Spleen (tissue), 11 donors: ENCODE results near the gene DSE. TPM values are rescaled to one million over a fixed set of nuclear protein-coding genes. Genes with fewer than 3 reads are reported as not detected.

Source experiments
- DNase-seq: peaks from one replicate; pipeline ENCODE4 v3.0.0-alpha.2; 2020
- H3K27ac ChIP-seq, 8 donors: fragments of 200-600 bp; sonication (generic) in 7 of 8; 1 replicate in 4 of 8; 2 replicates in 4 of 8; pipeline versions ENCODE4 v1.5.0 to v1.8.0; 2016 to 2021; ENCODE audit warnings: inconsistent platforms in 4 of 8, mild to moderate bottlenecking in 4 of 8, moderate library complexity in 1 of 8
- H3K27me3 ChIP-seq, 7 donors: fragments of 200-600 bp; sonication (generic) in 6 of 7; replicated peaks in 1 of 7; 1 replicate in 4 of 7; 2 replicates in 3 of 7; pipeline versions ENCODE4 v1.5.0 to v1.8.0; 2016 to 2021; ENCODE audit warnings: inconsistent platforms in 3 of 7, mild to moderate bottlenecking in 1 of 7
- H3K36me3 ChIP-seq, 6 donors: fragments of 200-600 bp; sonication (generic) in 5 of 6; 1 replicate in 4 of 6; 2 replicates in 2 of 6; pipeline versions ENCODE4 v1.5.0 to v1.8.0; 2016 to 2021; ENCODE audit warnings: inconsistent platforms in 2 of 6
- H3K4me1 ChIP-seq, 6 donors: fragments of 200-600 bp; sonication (generic) in 5 of 6; 1 replicate in 3 of 6; 2 replicates in 3 of 6; pipeline versions ENCODE4 v1.5.0 to v1.8.0; 2016 to 2021; ENCODE audit warnings: inconsistent platforms in 3 of 6
- H3K4me3 ChIP-seq, 8 donors: fragments of 200-600 bp; sonication (generic) in 7 of 8; 1 replicate in 4 of 8; 2 replicates in 4 of 8; pipeline versions ENCODE4 v1.5.0 to v1.8.0; 2016 to 2021; ENCODE audit warnings: inconsistent platforms in 4 of 8, mild to moderate bottlenecking in 4 of 8, moderate library complexity in 2 of 8
- H3K9me3 ChIP-seq, 8 donors: fragments of 200-600 bp; sonication (generic) in 7 of 8; 1 replicate in 4 of 8; 2 replicates in 4 of 8; pipeline versions ENCODE4 v1.5.0 to v1.8.0; 2016 to 2021; ENCODE audit warnings: inconsistent platforms in 4 of 8
- POLR2A ChIP-seq, 3 donors: fragments of 450-650 bp; IDR thresholded peaks; one replicate each; pipeline ENCODE4 v1.5.1; 2017; ENCODE audit warnings: antibody characterized with exemption in 3 of 3, mild to moderate bottlenecking in 1 of 3
- POLR2AphosphoS5 ChIP-seq, 3 donors: sonication (generic); formaldehyde crosslinking; IDR thresholded peaks; one replicate each; pipeline ENCODE4 v1.5.1; 2017; ENCODE audit warnings: antibody characterized with exemption in 3 of 3
- WGBS, 5 donors: extraction: QIAGEN DNeasy Blood & Tissue Kit in 3 of 5; methylation state at CpG; one replicate each; pipeline versions ENCODE4 v1.1.5 to v1.1.7; 2013 to 2018; 5-methylcytosine and 5-hydroxymethylcytosine counted together
- intact Hi-C: fragments of 100-400 bp; cut with DNase I; formaldehyde crosslinking; loops from one replicate; pipeline ENCODE4 v1.15.0; 2023; ENCODE audit warnings: low total_unique reads
- polyA plus RNA-seq, 3 donors: library from polyadenylated mRNA; stranded (reverse); fragments of 200-250 nt; gene quantifications; one replicate each; pipeline ENCODE4 v1.2.1, GENCODE V29; 2013
- total RNA-seq, 7 donors: library from RNA; depleted of rRNA in 3 of 7; stranded (reverse); fragments of >200 nt in 3 of 7; fragmentation: NEBNext Ultra II Directional in 4 of 7; extraction: Animal tissue kit (Norgen Biotek cat#: 25700) in 4 of 7; gene quantifications; one replicate each; pipeline versions ENCODE4 v1.1.0 to v1.2.1, GENCODE V29; 2016 to 2021
- TF ChIP-seq, protein P1 (sequence below), 11 experiments: fragments of 200-600 bp in 7 of 11; fragments of 450-650 bp in 4 of 11; sonication (generic) in 4 of 11; IDR thresholded peaks in 8 of 11; conservative IDR thresholded peaks in 3 of 11; 1 replicate in 7 of 11; 2 replicates in 4 of 11; pipeline versions ENCODE4 v1.4.0 to v1.8.0; 2016 to 2021; ENCODE audit warnings: antibody characterized with exemption in 11 of 11, inconsistent platforms in 4 of 11, mild to moderate bottlenecking in 1 of 11
- donor health status: healthy with polysubstance abuse.
- donor health status: DM: no; HTN: no; CAD: no; lungs with moderate emphysema.
- donor health status: DM: no; HTN: no; CAD: no.
- donor health status: Bipolar disorder and iron deficiency.
- donor health status: healthy.
- donor health status: DM: no; HTN: no; CAD: no.
- donor health status: DM: yes; HTN: yes; CAD: no.

DSE gene
- total and polyA plus RNA-seq, 10 donors = 8.2 to 82.3 (median 61.7) TPM

DNA sequence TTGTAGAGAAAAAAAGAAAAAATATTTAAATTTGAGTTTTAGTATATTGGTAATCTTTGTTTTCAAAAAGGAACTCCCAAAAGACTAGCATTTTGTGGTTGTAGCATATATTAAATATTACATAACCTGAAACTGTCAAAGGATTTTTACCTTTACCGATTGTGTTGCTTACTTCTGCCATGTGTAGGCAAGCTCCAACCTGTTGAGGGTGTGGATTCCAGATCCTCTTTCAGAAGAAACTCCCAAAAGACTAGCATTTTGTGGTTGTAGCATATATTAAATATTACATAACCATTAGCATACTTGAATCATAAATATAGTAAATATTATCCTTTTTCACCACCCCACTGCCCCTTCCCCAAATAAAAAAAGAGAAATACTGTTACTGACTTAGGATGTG, 3.2 kb downstream of the DSE start:
- intact Hi-C loops = no loop called here
- Histone ChIP-seq H3K4me1 (peaks cover 11 to 91% (median 41%) of the 10 kb centered on the region in 6 donors), H3K27me3 (no peaks in the 10 kb centered on the region), H3K27ac (no peak overlapping the region), H3K4me3 (no peak overlapping the region), H3K36me3 (no peaks in the 10 kb centered on the region), H3K9me3 (no peaks in the 10 kb centered on the region)
- 47 to 72% (median 61%) methylated on average over 1 of the region's 1 CpG for WGBS, 5 donors
- TF ChIP-seq POLR2A (IDR thresholded peaks at IDR 0.05) = no peak
- no peak for TF ChIP-seq POLR2AphosphoS5 (IDR thresholded peaks at IDR 0.05)
- TF ChIP-seq, protein P1, sequence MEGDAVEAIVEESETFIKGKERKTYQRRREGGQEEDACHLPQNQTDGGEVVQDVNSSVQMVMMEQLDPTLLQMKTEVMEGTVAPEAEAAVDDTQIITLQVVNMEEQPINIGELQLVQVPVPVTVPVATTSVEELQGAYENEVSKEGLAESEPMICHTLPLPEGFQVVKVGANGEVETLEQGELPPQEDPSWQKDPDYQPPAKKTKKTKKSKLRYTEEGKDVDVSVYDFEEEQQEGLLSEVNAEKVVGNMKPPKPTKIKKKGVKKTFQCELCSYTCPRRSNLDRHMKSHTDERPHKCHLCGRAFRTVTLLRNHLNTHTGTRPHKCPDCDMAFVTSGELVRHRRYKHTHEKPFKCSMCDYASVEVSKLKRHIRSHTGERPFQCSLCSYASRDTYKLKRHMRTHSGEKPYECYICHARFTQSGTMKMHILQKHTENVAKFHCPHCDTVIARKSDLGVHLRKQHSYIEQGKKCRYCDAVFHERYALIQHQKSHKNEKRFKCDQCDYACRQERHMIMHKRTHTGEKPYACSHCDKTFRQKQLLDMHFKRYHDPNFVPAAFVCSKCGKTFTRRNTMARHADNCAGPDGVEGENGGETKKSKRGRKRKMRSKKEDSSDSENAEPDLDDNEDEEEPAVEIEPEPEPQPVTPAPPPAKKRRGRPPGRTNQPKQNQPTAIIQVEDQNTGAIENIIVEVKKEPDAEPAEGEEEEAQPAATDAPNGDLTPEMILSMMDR (IDR thresholded peaks at IDR 0.05 in 8 of 11, conservative IDR thresholded peaks at IDR 0.05 in 3 of 11) = no peak
- DNase-seq = no peak

DNA sequence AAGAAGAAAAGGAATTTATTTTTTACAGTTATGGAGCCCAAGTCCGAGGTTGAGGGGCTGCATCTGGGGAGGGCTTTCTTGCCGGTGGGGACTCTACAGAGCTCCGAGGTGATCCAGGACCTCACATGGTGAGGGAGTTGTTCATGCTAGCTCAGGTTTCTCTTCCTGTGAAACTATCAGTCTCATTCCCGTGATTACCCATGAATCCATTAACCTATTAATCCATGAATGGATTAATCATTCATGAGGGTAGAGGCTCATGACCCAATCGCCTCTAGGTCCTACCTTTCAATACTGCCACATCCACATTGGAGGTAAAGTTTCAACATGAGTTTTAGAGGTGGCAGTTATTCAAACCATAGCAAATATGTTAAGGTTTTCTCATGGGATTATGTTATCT, 3.8 kb downstream of the DSE start:
- H3K4me1 ChIP-seq = peaks cover 6 to 88% (median 35%) of the 10 kb centered on the region in 6 donors
- H3K36me3 ChIP-seq = no peaks in the 10 kb centered on the region
- no peak overlapping the region for H3K27ac ChIP-seq
- no peaks in the 10 kb centered on the region for H3K27me3 ChIP-seq
- 90 to 95% (median 90%) methylated on average over 5 of the region's 5 CpGs for WGBS, 5 donors
- H3K9me3 ChIP-seq = no peaks in the 10 kb centered on the region
- intact Hi-C loops = no loop called here
- H3K4me3 ChIP-seq = no peak overlapping the region
- no peak for DNase-seq
- TF ChIP-seq POLR2AphosphoS5 (IDR thresholded peaks at IDR 0.05) = no peak
- TF ChIP-seq, protein P1 (IDR thresholded peaks at IDR 0.05 in 8 of 11, conservative IDR thresholded peaks at IDR 0.05 in 3 of 11) = no peak
- TF ChIP-seq POLR2A (IDR thresholded peaks at IDR 0.05) = no peak

DNA sequence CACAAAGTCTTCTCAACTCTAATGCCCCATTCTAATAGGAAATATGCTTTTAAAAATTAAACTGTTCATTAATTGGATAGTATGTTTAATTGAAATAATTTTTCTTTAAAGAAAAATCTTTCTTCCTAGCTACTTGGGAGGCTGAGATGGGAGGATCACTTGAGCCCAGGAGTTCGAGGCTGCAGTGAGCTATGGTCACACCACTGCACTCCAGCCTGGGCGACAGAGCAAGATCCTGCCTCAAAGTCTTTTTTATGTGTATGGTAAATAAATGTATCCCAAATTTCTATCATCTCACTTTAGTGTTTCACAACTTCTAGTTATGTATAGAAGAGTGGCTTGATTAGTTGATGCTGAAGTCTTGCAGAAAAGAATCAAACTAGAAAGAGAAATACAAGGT, 4.5 kb downstream of the DSE start:
- no peak for DNase-seq
- no peaks in the 10 kb centered on the region for H3K36me3 ChIP-seq
- intact Hi-C loops = no loop called here
- TF ChIP-seq, protein P1 (IDR thresholded peaks at IDR 0.05 in 8 of 11, conservative IDR thresholded peaks at IDR 0.05 in 3 of 11) = no peak
- WGBS, 5 donors = 89 to 94% (median 92%) methylated on average over 2 of the region's 2 CpGs
- H3K9me3 ChIP-seq = no peaks in the 10 kb centered on the region
- no peaks in the 10 kb centered on the region for H3K27me3 ChIP-seq
- no peak overlapping the region for H3K27ac ChIP-seq
- no peak overlapping the region for H3K4me3 ChIP-seq
- peaks cover 2 to 88% (median 31%) of the 10 kb centered on the region in 6 donors for H3K4me1 ChIP-seq

DNA sequence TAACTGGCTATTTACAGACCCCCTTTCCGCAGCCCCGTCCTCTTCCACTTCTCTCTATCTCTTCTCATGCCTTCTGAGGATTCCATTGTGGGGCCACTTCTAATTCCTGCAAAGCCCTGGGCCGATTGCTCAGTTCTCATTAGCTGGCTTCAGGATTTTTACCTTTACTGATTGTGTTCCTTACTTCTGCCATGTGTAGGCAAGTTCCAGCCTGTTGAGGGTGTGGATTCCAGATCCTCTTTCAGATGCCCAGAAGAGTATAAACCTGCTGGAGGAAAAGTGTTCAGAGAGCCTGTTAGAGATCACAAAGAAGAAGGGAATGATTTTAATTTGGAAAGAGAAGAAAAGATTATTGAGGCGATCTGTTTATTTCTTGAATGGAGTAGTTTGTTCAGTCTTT, 5.4 kb downstream of the DSE start:
- 89 to 95% (median 93%) methylated on average over 4 of the region's 4 CpGs for WGBS, 5 donors
- peaks cover 2 to 95% (median 33%) of the 10 kb centered on the region in 6 donors for H3K4me1 ChIP-seq
- H3K27me3 ChIP-seq = no peaks in the 10 kb centered on the region
- no peak for DNase-seq
- intact Hi-C loops = no loop called here
- TF ChIP-seq, protein P1 (IDR thresholded peaks at IDR 0.05 in 8 of 11, conservative IDR thresholded peaks at IDR 0.05 in 3 of 11) = no peak
- TF ChIP-seq POLR2AphosphoS5 (IDR thresholded peaks at IDR 0.05) (no peak), POLR2A (IDR thresholded peaks at IDR 0.05) (no peak)
- H3K27ac ChIP-seq = no peak overlapping the region
- H3K4me3 ChIP-seq = no peak overlapping the region
- H3K9me3 ChIP-seq = no peaks in the 10 kb centered on the region
- no peaks in the 10 kb centered on the region for H3K36me3 ChIP-seq
